GM19372 (cell line): ENCODE measurements around the gene VIPR1.
A peak's percentile ranks its signal among the peaks of the same experiment; 100 is the strongest.

Source experiments
- ATAC-seq: cut with Tn5 transposase; IDR thresholded peaks from one replicate; pipeline ENCODE4 v1.9.1; 2021; ENCODE audit warnings: mild to moderate bottlenecking, low read depth, moderate library complexity; ENCODE audit not compliant: unreplicated experiment

The VIPR1 gene, protein sequence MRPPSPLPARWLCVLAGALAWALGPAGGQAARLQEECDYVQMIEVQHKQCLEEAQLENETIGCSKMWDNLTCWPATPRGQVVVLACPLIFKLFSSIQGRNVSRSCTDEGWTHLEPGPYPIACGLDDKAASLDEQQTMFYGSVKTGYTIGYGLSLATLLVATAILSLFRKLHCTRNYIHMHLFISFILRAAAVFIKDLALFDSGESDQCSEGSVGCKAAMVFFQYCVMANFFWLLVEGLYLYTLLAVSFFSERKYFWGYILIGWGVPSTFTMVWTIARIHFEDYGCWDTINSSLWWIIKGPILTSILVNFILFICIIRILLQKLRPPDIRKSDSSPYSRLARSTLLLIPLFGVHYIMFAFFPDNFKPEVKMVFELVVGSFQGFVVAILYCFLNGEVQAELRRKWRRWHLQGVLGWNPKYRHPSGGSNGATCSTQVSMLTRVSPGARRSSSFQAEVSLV

DNA sequence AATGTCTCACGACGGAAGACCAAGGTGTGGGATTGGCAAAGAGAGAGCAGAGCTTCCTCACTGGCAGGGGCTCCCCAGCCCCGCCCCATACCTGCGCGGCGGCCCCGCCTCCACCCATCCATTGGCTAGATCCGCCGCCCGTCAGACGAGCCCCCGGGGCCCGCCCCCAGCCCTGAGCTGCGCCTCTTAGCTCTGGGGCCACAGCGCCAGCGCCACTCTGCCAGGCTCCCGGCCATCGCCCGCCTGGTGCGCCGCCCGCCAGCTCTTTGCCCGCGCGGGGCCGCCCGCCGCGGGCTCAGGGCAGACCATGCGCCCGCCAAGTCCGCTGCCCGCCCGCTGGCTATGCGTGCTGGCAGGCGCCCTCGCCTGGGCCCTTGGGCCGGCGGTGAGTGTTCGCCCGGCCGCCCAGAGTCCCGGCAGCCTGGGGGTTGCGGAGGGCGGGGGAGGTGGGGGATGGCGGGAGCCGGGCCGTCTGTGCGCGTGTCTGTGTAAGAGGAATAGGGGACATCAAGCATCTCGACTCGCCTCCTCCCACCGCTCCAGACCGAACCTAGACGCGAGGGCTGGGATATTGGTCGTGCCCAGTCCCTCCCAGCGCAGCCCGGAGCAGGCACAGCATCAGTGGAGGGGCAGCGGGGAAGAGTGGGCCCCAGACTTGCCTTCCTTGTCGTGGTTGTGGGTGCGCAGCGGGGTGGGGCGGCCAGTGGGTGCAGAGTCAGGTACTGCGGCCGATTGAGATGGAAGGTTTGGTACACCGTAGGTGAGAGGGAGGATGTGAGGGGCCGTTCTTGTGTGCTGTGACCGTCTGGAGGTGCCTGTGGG, at the start of gene VIPR1:
Gene VIPR1 (plus strand): TSS at position 215 of the 822 bp plus-strand sequence. CDS start 93 bp downstream, at position 308.
- peak; percentile 95 for ATAC-seq

DNA sequence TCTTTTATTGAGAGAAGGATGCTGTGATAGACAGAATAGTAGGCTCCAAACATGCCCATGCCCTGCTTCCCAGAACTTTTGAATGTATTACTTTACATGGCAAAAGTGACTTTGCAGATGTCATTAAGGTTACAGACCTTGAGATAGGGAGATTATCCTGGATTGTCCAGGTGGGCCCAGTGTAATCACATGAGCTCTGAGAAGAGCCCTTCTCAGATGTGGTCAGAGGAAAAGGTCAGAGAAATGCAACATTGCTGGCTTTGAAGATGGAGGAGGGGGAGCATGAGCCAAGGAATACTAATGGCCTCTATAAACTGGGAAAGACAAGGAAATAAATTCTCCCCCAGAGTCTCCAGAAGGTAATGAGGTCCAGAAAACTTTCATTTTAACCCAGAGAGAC, 46.2 kb upstream of the VIPR1 start:
- no peak for ATAC-seq

DNA sequence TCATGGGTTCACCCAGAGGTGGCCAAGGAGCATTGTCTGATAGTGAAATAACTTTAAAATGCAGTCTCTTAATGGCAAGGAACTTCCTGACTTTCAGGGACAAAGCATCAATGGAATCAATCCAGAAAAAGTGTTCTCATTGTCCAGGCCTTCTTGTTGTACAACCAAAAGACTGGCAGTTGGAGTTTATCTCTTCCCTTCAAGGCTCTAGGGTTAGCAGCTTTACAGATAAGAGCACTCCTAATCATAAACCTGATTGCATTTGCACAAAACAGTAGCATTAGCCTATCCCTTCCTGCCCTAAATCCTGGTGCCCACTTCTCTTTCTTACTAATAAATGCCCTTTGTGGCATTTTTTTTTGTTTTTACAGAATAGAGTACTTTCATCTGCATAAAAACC, 43.3 kb upstream of the VIPR1 start:
- ATAC-seq = no peak

DNA sequence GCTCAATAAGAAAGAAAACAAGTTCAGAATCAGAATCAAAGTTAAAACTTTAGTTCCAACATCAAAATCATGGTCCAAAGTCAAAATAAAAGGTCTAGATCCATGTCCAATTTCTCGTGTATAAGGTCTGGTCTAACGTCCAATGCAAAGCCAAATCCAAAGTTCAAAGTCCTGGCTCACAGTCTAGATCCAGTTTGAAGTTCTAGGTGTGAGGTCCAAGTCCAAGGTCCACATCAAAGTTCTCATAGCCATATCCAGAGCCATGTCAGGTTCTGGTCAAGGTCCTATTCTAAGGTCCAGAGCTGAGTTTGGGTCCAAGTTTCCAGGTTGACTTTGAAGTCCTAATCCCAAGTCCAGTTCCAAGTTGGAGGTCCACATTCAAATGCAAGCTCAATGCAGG, 40.7 kb upstream of the VIPR1 start:
- ATAC-seq = no peak

DNA sequence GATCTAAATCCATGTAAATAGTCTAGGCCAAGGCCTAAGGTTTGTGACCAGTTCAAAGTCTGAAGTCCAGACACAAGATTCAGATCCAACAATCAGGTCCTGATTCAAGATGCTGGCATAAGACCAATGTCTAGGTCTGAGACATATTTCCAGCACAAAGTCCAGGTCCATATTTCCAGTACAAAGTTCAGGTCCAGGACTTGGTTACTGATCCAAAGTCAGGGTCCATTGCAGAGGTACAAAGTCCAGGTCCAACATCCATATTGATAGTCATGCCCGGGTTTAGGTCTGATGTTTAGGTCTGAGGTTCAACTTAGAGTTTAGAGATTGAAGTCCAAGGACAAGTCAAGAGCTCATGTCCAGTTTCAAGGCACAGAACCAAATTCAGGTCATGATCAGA, 39.4 kb upstream of the VIPR1 start:
- no peak for ATAC-seq

DNA sequence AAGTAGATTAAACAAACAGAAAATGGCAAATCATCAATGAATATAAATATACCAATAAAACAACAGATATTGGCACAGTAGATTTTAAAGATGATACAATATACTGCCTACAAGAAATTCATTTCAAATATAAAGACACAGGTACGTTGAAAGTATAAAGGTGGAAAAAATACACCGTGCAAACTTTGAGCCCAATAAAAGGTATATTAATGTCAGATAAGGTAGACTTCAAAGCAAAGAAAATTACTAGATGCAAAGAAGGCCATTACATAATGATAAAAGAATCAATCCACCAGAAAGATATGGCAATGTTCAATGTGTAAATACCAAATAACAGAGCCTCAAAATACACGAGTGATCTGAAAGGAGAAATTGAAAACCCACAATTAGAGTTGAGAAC, 34.3 kb upstream of the VIPR1 start:
- no peak for ATAC-seq

DNA sequence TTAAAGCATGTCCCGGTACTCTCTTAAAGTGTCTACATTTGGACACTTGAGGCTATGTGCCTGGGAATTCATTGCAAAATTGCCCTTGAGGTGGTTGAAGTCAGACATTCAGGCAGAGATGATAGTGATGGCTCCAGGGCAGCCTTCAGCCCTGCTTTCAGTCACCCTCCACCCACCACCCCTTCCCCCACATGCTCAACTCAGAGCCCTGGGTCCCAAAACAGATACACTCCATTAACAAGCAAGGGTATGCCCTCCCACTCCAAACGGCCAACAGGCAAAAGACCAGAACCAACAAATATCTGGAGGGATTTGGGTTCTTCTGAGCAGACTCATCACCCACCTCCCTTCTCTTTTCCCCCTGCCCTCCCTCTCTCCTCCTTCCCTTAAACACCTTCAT, 29.9 kb upstream of the VIPR1 start:
- ATAC-seq = no peak

DNA sequence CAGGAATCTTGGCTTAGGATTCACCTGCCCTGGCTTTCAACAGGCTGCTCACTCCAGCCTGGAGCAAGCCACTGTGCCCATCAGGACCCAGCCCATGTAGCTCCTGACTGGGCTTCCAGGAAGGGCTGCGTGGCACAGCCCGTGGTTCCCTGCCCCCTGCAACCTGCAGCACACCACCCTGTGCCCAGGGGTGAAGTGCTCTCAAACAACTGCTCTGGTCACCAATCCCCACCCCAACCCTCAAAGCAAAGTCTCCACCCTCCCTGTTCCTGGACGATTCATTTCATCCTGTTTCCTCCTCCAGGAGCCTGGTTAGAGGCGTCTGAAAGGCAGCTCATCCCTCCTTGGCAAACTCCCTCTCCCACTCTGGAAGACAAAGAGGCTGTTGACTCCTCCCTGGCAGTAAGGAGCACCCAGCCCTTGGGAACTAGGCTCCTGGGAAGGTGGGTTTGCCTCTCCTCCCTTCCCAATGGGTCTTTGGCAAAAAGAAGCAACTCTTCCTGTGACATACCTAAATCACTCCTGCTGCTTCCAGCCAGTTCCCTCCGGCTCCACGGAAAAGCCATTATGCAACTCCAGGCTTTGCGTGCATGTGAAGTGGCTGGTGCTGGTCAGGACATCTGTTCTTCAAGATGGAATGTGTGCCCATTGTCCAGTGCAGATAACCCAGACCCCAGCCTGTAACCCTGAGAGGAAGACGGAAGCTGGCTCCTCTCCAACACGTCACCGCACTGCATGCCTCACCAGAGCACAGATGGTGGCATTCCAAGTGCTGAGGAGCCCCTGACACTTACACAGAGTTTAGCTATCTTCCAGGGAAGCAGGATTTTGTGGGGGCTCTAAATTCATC, 29.1 kb upstream of the VIPR1 start:
- no peak for ATAC-seq

DNA sequence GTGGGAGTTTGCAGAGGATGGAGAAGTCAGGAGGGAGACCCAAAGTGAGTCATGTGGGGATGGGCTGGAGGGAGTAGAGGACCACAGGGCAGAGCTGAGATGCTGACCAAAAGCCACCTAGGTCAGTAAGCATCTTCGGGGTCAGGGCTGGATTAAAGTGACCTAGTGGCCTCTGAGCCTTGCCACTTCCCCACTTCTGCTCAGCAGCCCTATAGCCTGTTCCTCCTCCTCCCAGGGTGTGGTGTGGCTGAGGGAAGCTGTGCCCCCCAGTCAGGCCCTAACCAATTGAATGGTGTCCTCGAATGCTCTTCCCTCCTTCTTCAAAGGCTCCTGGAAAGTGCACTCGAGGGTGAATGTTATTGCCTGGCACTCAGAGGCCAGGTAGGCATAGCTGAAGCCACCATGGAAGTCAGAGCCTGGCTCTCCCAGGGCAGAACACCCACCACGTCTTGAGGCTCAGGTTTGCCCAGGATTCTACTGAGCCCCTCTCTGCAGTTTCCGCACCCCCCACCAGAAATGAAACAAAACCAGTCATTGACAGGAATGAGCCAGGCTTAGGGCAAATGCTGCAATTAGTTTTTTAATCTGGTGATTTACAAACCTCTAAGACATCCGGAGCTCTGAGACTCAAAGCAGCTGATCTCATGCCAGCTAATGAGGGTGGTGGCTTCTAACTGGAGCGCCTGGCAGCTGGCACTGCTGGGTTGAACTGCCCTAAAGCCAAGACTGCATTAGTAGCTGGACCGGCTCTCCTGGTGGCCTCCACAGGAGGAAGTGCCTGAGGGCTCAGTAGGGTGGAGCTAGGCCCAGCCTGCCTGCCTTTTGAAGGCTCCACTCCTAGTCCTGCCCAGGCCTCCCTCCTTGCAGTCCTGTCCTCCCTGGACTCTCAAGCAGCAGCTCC, 26.0 kb upstream of the VIPR1 start:
- no peak for ATAC-seq

DNA sequence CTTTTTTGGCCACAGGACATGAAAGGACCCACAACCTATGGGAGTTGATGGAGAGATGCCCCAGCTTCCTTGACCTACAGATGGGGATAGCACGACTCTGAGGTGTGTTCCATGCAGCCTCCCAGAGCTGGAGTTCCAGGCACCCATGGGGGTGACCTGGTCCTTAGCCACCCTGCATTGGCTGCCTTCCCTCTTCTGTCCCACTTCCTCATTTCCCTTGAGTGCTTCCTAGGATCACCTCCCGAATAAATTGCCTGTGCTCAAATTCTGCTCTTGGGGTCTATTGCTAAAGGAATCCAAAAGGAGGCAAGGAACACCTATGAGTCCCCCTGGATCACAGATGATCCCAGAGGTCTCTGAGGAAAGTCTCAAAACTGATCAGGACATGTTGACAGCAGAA, 24.7 kb upstream of the VIPR1 start:
- no peak for ATAC-seq

DNA sequence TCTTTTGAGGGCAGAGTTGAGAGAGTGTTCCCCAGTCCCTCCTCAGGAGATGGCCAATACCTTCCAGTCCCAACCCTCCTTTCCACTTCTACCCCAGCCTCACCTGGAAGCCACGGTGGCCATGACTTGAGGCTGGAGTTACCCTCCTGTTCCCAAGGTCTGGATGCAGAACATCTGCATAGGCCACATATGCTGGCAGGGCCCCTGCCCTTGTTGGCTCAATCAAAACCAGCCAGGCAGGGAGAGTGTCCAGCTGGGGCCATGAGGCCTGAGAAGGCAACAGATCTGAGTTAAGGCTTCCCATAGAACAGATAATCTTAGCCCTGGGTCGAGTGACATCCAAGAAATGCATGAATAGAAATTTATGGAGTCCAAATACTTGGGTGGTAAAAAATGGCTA, 23.6 kb upstream of the VIPR1 start:
- no peak for ATAC-seq

DNA sequence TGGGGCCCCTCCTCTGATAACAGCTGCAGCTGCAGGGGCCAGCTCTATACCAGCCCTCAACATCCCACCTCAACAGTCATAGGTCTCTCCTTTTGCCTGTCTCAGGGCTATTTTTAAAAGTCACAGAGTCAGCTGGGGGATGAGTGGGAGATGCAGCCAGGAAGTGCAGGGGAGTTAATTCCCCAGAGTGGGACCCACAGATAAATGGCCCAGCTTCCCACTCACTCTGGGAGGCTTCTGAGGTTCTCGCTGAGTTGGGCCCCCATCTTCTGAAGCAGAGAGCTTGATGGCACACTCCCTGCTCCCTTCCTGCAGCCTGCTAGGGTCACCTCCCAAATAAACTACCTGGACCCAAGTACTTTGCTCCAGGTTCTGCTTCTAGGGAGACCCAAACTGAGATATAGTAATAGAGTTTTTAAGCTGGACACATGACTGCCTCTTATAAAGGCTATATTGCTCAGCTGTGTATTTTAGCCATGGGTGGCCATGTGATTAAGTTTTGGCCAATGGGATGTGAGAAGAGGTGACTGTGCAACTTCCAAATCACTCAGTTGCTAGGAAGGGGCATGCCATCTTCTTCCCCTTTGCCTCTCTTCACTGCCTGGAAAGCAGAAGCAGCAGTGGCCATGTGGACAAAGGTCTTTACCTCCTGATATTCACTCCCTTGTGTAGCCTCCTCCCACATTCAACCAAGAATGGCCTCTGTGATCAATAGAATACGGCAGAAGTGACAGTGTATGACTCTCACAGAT, 15.5 kb upstream of the VIPR1 start:
- no peak for ATAC-seq

DNA sequence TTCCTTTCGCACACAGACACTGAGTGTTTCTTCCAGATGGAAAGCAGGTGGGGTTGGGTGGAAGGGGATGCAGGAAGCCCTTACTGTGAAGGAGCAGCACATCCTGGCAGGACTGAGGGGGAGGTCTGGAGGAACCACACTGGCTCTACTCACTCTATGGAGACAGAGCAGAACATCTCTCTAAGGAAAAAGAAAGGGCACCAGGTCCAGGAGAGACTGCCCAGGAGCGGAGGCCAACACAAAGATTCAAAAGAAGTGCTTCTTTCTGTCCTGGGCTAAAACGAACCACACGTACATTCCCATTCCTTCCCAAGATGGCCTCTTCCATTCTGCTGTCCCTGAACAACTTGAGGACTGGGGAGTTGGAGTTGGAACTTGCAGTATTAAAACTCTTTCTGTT, 13.8 kb upstream of the VIPR1 start:
- ATAC-seq = no peak

DNA sequence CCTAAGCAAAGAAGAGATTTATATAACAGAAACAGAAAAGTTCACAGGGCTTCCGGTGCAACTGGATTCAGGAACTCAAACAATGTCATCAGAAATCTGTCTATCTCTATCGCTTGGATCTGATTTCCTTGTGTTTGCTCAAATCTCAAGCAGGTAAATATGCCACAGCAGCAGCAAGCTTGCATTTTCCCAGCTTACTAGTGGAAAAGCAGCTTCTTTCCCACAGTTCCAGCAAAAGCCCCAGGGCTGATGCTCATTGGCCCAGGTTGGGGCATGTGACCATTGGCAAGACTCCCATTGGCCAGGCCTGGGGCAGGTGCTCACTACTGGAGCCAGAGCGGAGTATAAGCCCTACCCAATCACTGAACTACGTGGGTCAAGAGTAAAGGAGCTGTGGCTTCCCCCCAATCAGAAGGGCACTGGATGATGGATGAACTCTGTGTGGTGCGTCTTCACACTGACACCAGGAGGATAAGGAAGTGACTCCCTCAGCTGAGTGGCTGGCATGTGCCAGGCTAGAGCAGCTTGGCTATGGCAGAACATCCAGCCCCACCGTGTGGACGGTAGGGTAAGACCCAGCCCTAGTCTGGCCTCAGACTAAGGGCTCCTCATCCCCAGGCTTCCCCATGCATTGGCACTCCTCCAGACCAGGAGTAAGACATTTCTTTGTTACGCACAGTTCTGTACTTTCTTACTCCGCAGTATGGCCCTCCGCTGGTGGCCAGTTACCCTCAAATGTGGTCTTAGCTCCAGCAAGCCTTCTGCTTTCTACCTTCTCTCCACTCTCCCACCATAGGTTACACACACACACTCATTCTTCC, 13.1 kb upstream of the VIPR1 start:
- no peak for ATAC-seq

DNA sequence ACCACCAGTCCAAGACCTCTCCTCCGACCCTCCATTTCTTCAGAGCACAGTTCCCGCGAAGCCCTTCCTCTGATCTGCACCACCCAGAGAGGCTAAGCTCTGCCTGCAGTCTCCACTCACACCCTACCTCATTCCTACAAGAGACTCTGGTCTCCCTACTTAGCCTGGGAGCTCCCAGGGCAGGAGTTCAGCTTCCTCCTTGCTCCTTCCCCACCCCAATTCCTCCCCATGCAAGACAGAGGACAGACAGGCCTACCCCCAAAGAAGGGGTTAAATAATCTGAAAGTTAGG, 12.6 kb upstream of the VIPR1 start:
- peak; percentile 11 for ATAC-seq

DNA sequence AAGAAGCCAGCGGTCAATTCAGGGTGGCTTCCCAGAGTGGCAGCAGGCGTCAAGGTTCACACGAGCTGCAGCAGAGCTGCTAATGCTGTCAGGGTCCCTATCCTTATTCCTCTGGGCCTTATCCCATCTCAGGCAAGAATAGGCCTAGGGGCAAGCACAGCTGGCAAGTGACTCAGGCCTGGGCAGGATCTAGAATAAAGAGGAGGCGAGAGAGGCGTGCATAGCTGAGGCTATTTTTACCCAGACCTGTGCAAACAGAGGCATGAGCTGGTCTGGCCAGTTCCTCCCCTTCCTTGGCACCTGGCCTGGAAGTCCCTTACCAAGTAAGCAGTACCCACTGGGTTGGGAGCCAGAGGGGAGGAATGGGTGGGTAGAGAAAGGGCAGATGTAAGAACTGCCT, 12.2 kb upstream of the VIPR1 start:
- ATAC-seq = peak; percentile 96

DNA sequence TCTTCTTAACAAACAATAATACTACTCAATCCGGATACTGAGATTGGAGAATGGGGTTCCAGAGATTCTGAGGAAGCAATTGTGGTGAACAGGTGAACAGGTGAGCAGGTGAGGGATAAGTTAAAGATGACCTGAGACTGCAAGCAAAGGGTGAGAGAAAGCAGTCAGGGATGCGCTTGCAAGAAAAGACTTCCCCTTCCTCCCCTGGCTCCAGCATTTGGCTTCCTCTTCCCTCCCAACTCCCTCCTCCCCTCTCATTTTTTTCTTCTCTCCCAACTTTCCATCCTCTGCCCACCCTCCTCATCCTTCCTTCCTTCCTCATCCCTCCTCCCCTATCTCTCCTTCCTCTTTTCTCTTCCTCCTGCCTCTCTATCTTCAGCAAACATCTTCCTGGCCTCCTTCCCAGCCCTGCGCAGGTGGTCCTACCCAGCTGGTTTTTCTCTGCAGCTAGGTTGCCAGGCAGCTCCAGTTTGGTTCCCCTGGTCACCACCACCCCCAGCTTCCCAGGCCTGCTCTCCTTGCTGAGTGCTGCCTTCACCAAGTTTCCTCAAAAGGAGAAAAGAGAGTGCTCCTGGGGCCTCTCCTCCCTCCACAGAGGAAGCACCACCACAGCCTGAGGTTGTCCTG, 10.4 kb upstream of the VIPR1 start:
- ATAC-seq = no peak

DNA sequence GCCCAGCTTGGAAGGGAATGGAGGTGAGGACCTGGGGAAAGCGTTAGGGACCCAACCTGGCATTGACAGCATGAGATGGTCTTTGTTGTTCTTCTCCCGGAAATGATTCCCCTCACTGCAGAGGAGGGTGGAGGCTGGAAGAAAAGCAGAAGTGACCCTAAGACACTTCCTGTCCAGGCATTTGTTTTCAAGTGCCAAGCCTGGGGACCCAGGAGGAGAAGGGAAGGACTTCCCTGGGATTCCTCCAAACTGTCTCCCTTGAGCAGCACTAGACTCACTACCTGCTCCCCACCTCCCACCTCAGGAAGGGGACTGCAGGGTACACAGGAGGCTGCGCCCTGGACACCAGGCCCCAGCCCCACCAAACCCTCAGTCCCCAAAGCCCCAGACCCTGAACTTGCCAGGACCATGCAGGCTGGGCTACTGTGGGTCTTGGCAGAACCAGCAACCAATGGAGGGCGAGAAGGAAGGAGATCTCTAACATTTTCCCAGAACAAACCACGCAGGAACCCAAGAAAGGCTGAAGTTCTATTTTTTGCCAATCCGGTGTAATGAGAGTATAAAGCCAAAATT, 9.8 kb upstream of the VIPR1 start:
- ATAC-seq = no peak
